ENCODE measurements around the gene RWDD1. TPM values are rescaled to one million over a fixed set of nuclear protein-coding genes. Genes with fewer than 3 reads are reported as not detected.

Gene RWDD1
- polyA plus RNA-seq, 1 of the 3 experiments (the other 2 are of a cell fraction) = 17.7 TPM

- DNase-seq = no peak
- TF ChIP-seq RFX5 (IDR thresholded peaks at IDR 0.05; ENCODE audit: low read length) (no peak), NFIC (IDR thresholded peaks at IDR 0.05; ENCODE audit: borderline replicate concordance) (peak; percentile 50; the same call in 1 of the 2 replicates), FOSL2 (IDR thresholded peaks at IDR 0.05; ENCODE audit: borderline replicate concordance, low read depth) (peak; percentile 78), JUND (IDR thresholded peaks at IDR 0.05) (peak; percentile 67), TCF12 (IDR thresholded peaks at IDR 0.05) (peak; percentile 80), TEAD4 (IDR thresholded peaks at IDR 0.05; ENCODE audit: borderline replicate concordance, insufficient read depth) (peak; percentile 61; the same call in 1 of the 2 replicates), MXI1 (IDR thresholded peaks at IDR 0.05; ENCODE audit: low read depth, low read length) (no peak), EP300 (IDR thresholded peaks at IDR 0.05; ENCODE audit: borderline replicate concordance in 1 of 2, low read depth in 1 of 2, low read length in 1 of 2) (peak in 1 of 2 experiments; percentile 46; a peak in 1 of 4 replicates), USF1 (IDR thresholded peaks at IDR 0.05; ENCODE audit: borderline replicate concordance, low read depth) (no peak)
- TF ChIP-seq, protein P1, sequence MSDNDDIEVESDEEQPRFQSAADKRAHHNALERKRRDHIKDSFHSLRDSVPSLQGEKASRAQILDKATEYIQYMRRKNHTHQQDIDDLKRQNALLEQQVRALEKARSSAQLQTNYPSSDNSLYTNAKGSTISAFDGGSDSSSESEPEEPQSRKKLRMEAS (IDR thresholded peaks at IDR 0.05; ENCODE audit: low read depth) = peak; percentile 82
- Histone ChIP-seq H3K27me3 (ENCODE audit: insufficient read depth) (no peaks in the 10 kb centered on the region), H3K9me2 (no peaks in the 10 kb centered on the region), H3K4me1 (ENCODE audit: control insufficient read depth in 1 of 2, insufficient read depth in 2 of 2, low read depth in 1 of 2, low read length in 1 of 2) (peaks cover 0 to 28% of the 10 kb centered on the region in 2 experiments; a peak in 3 of 4 replicates), H3K9me3 (no peaks in the 10 kb centered on the region), H3K27ac (ENCODE audit: low read depth in 2 of 2, low read length in 1 of 2) (peak overlapping the region; percentile 20 to 79; a peak in 3 of 4 replicates), H4K20me1 (ENCODE audit: insufficient read depth) (no peaks in the 10 kb centered on the region), H3F3A (replicated peaks; ENCODE audit: insufficient read depth) (peaks cover 36% of the 10 kb centered on the region), H2AFZ (ENCODE audit: low read depth) (peak overlapping the region; percentile 61; the same call in 1 of the 2 replicates), H3K9ac (peak overlapping the region; percentile 10; the same call in 1 of the 2 replicates), H3K4me2 (peak overlapping the region; percentile 12; the same call in 1 of the 2 replicates), H3K36me3 (replicated peaks in 1 of 2; ENCODE audit: control insufficient read depth in 1 of 2, insufficient read depth in 2 of 2, low read length in 1 of 2) (no peaks in the 10 kb centered on the region), H3K4me3 (ENCODE audit: low read depth in 2 of 2, low read length in 1 of 2) (no peak overlapping the region), H3K79me2 (ENCODE audit: insufficient read depth) (no peaks in the 10 kb centered on the region)
- WGBS (ENCODE audit: low lambda C conversion rate) = 5% methylated on average over 1 of the region's 1 CpG
- POLR2A ChIA-PET = no interaction called here
- CTCF ChIA-PET = interaction anchor here (2.0 kb wide), 1 partner anchor 268 kb away, joined by 8 read pairs; no protein-coding TSS in a partner anchor
Measured at GRCh38 chr6:116556065-116556464, 15.2 kb upstream of the RWDD1 start.

DNA sequence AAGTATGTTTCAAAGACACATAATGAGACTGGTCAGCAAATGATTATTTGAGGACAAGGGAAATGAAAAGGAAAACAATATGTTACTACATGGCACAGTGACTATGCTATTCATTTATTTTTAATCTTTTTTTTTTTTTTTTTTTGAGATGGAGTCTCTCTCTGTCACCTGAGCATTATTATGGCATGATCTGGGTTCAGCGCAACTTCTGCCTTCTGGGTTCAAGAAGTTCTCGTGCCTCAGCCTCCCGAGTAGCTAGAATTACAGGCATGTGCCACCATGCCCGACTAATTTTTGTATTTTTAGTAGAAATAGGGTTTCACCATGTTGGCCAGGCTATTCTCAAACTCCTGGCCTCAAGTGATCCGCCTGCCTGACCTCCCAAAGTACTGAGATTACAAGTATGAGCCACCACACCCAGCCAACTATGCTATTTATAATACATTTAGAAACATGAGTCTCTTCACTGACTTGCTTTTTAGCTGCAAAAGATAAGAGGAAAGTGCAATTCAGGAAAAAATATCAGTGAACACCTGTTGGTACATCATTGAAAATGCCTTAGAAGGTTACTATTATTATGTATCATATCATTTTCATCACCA is 14.4 kb upstream of the RWDD1 start:
- H3K27ac ChIP-seq (ENCODE audit: low read depth in 2 of 2, low read length in 1 of 2) = peak overlapping the region; percentile 20 to 79; a peak in 3 of 4 replicates
- no peak overlapping the region for H3K4me3 ChIP-seq (ENCODE audit: low read depth in 2 of 2, low read length in 1 of 2)
- no peak for TF ChIP-seq EP300 (IDR thresholded peaks at IDR 0.05; ENCODE audit: borderline replicate concordance in 1 of 2, low read depth in 1 of 2, low read length in 1 of 2)
- no peak for TF ChIP-seq TEAD4 (IDR thresholded peaks at IDR 0.05; ENCODE audit: borderline replicate concordance, insufficient read depth)
- TF ChIP-seq TAF1 (IDR thresholded peaks at IDR 0.05; ENCODE audit: borderline replicate concordance, low read depth, low read length) = no peak
- TF ChIP-seq USF2 (IDR thresholded peaks at IDR 0.05; ENCODE audit: borderline replicate concordance, low read depth, low read length) = no peak
- no peak for TF ChIP-seq RAD21 (IDR thresholded peaks at IDR 0.05; ENCODE audit: low read length)
- TF ChIP-seq, protein P2, sequence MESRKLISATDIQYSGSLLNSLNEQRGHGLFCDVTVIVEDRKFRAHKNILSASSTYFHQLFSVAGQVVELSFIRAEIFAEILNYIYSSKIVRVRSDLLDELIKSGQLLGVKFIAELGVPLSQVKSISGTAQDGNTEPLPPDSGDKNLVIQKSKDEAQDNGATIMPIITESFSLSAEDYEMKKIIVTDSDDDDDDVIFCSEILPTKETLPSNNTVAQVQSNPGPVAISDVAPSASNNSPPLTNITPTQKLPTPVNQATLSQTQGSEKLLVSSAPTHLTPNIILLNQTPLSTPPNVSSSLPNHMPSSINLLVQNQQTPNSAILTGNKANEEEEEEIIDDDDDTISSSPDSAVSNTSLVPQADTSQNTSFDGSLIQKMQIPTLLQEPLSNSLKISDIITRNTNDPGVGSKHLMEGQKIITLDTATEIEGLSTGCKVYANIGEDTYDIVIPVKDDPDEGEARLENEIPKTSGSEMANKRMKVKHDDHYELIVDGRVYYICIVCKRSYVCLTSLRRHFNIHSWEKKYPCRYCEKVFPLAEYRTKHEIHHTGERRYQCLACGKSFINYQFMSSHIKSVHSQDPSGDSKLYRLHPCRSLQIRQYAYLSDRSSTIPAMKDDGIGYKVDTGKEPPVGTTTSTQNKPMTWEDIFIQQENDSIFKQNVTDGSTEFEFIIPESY (IDR thresholded peaks at IDR 0.05; ENCODE audit: borderline replicate concordance, low read depth) = no peak
- TF ChIP-seq, protein P1 (IDR thresholded peaks at IDR 0.05; ENCODE audit: low read depth) = no peak
- no peak for TF ChIP-seq FOXJ3 (CRISPR knock-in tag; IDR thresholded peaks at IDR 0.05)
- TF ChIP-seq NRF1 (IDR thresholded peaks at IDR 0.05; ENCODE audit: low read depth, low read length) = no peak
- no peak for TF ChIP-seq RXRA (IDR thresholded peaks at IDR 0.05; ENCODE audit: borderline replicate concordance, low read depth)
- no peak for TF ChIP-seq USF1 (IDR thresholded peaks at IDR 0.05; ENCODE audit: borderline replicate concordance, low read depth)
- TF ChIP-seq JUND (IDR thresholded peaks at IDR 0.05) = no peak
- no peak for TF ChIP-seq GABPA (IDR thresholded peaks at IDR 0.05; ENCODE audit: low read depth)
- TF ChIP-seq RCOR1 (IDR thresholded peaks at IDR 0.05; ENCODE audit: low read length) = no peak
- no peak for TF ChIP-seq MEF2A (IDR thresholded peaks at IDR 0.05; ENCODE audit: borderline replicate concordance, low read depth)
- no peaks in the 10 kb centered on the region for H3K9me3 ChIP-seq
- no peaks in the 10 kb centered on the region for H4K20me1 ChIP-seq (ENCODE audit: insufficient read depth)
- H3K4me2 ChIP-seq = no peak overlapping the region
- peaks cover 36% of the 10 kb centered on the region for H3F3A ChIP-seq (replicated peaks; ENCODE audit: insufficient read depth)
- CTCF ChIA-PET = interaction anchor here (2.0 to 5.0 kb wide), 2 partner anchors 269 kb away, joined by 8 to 58 read pairs; no protein-coding TSS in a partner anchor
- 86% methylated on average over 5 of the region's 5 CpGs for WGBS (ENCODE audit: low lambda C conversion rate)
- H2AFZ ChIP-seq (ENCODE audit: low read depth) = peak overlapping the region; percentile 61; the same call in 1 of the 2 replicates
- no peak for DNase-seq
- H3K4me1 ChIP-seq (ENCODE audit: control insufficient read depth in 1 of 2, insufficient read depth in 2 of 2, low read depth in 1 of 2, low read length in 1 of 2) = peaks cover 2 to 28% of the 10 kb centered on the region in 2 experiments; a peak in 3 of 4 replicates
- H3K79me2 ChIP-seq (ENCODE audit: insufficient read depth) = no peaks in the 10 kb centered on the region
- POLR2A ChIA-PET = no interaction called here
- H3K36me3 ChIP-seq (replicated peaks in 1 of 2; ENCODE audit: control insufficient read depth in 1 of 2, insufficient read depth in 2 of 2, low read length in 1 of 2) = no peaks in the 10 kb centered on the region
- no peak overlapping the region for H3K9ac ChIP-seq
- no peaks in the 10 kb centered on the region for H3K9me2 ChIP-seq
- H3K27me3 ChIP-seq (ENCODE audit: insufficient read depth) = no peaks in the 10 kb centered on the region
